T-helper 17 cell (primary cell): ENCODE measurements around the gene SUSD3. TPM values are rescaled to one million over a fixed set of nuclear protein-coding genes. Genes with fewer than 3 reads are reported as not detected.

ENCODE experiments used
- ATAC-seq: fragments of 150-1000 bp; cut with Tn5 transposase; 2 replicates; pipeline ENCODE4 v1.10.0; 2021; ENCODE audit warnings: mild to moderate bottlenecking, moderate library complexity
- DNase-seq, 3 donors: peaks; one replicate each; pipeline versions ENCODE4 v3.0.0 to v3.0.0-alpha.2; 2020 to 2021
- H3K9me3 ChIP-seq: one replicate; pipeline ENCODE4 v1.7.0; 2013; ENCODE audit warnings: low read length, mild to moderate bottlenecking; ENCODE audit not compliant: control insufficient read depth, poor library complexity, severe bottlenecking
- H3K27ac Mint-ChIP-seq: one replicate; pipeline ENCODE4 v1.8.0; 2022; ENCODE audit warnings: mild to moderate bottlenecking, moderate library complexity, mixed read lengths
- H3K27me3 Mint-ChIP-seq: one replicate; pipeline ENCODE4 v1.8.0; 2022; ENCODE audit warnings: mixed read lengths
- H3K36me3 Mint-ChIP-seq: one replicate; pipeline ENCODE4 v1.8.0; 2022; ENCODE audit warnings: low read depth, mixed read lengths
- H3K4me1 Mint-ChIP-seq: one replicate; pipeline ENCODE4 v1.8.0; 2022; ENCODE audit warnings: mild to moderate bottlenecking, mixed read lengths
- H3K4me3 Mint-ChIP-seq: one replicate; pipeline ENCODE4 v1.8.0; 2022; ENCODE audit warnings: mild to moderate bottlenecking, moderate library complexity, mixed read lengths
- total RNA-seq, 4 donors: library from RNA in 2 of 4; stranded (reverse) in 2 of 4; gene quantifications; one replicate each; pipeline ENCODE4 v1.2.3 and lab custom pipeline; 2022 to 2026

The SUSD3 gene
- total RNA-seq, 2 donors from 2014 or later = 47.2 to 62.3 TPM

DNA sequence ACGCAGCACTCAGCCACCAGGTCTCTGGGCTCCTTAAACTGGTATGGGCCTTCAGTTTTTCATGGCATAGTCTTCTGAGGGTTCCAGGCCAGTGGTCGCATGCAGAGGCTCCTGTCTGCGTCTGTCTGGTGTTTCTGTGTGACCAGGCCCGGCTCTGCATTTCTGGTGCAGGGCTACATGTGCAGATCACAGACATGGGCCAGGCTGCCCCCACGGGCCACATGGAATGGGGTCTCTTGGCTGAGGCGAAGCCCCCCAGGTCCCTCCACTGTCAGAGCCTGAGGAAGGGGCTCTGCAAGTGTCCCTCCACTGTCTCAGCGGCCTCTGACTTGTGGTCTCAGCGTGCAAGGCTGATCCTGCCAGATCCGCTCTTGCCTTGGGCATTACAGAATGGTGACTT, 21.9 kb downstream of the SUSD3 start:
- H3K27ac Mint-ChIP-seq = no peak overlapping the region
- ATAC-seq = no peak
- peaks cover 24% of the 10 kb centered on the region for H3K4me1 Mint-ChIP-seq

GRCh38 chr9:93081081-93081529, 22.6 kb downstream of the SUSD3 start:
- Mint-ChIP-seq H3K4me3 (no peak overlapping the region), H3K27ac (peak overlapping the region; percentile 41), H3K36me3 (peaks cover 9% of the 10 kb centered on the region), H3K4me1 (peaks cover 24% of the 10 kb centered on the region), H3K27me3 (no peaks in the 10 kb centered on the region)
- ATAC-seq (no peak), DNase-seq (no peak)
- H3K9me3 ChIP-seq = no peaks in the 10 kb centered on the region

More for the DNA sequence above, 21.9 kb downstream of the SUSD3 start:
- Mint-ChIP-seq H3K27me3 (no peaks in the 10 kb centered on the region), H3K36me3 (peaks cover 9% of the 10 kb centered on the region), H3K4me3 (no peak overlapping the region)
- DNase-seq = no peak
- H3K9me3 ChIP-seq = no peaks in the 10 kb centered on the region

DNA sequence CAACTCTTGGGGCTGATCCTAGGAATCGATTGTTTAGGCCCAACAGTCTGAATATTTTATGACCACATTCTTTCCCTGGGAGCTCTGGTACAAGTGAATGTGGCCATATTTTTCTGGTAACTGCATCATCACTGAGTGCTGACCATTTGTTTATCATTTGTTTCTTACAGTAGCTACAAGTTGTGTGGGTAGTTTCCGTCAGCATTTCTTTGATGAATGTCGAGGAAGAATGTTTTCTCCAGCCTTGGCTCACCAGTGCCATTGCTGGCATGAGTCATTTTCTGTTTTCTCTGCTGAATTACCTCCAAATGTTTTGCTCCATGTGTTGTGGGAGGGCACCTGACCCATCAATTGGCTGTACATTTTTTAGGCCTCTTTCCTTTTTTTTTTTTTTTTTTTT, 23.4 kb downstream of the SUSD3 start:
- H3K27ac Mint-ChIP-seq = peak overlapping the region; percentile 41
- no peak overlapping the region for H3K4me3 Mint-ChIP-seq
- no peaks in the 10 kb centered on the region for H3K9me3 ChIP-seq
- peaks cover 13% of the 10 kb centered on the region for H3K36me3 Mint-ChIP-seq
- DNase-seq = no peak
- no peak for ATAC-seq
- H3K4me1 Mint-ChIP-seq = peaks cover 19% of the 10 kb centered on the region
- H3K27me3 Mint-ChIP-seq = no peaks in the 10 kb centered on the region

- H3K9me3 ChIP-seq = no peaks in the 10 kb centered on the region
- DNase-seq = no peak
- Mint-ChIP-seq H3K36me3 (peaks cover 10% of the 10 kb centered on the region), H3K4me3 (peak overlapping the region; percentile 31), H3K27me3 (no peaks in the 10 kb centered on the region), H3K27ac (peak overlapping the region; percentile 68), H3K4me1 (peaks cover 14% of the 10 kb centered on the region)
- ATAC-seq = peak; percentile 30
Observed at GRCh38 chr9:93082841-93083411, 24.4 kb downstream of the SUSD3 start.

- ATAC-seq (no peak), DNase-seq (no peak)
- peak overlapping the region; percentile 68 for H3K27ac Mint-ChIP-seq
- peaks cover 11% of the 10 kb centered on the region for H3K36me3 Mint-ChIP-seq
- H3K27me3 Mint-ChIP-seq = no peaks in the 10 kb centered on the region
- H3K9me3 ChIP-seq = no peaks in the 10 kb centered on the region
- peak overlapping the region; percentile 65 for H3K4me3 Mint-ChIP-seq
- peaks cover 16% of the 10 kb centered on the region for H3K4me1 Mint-ChIP-seq
Observed at GRCh38 chr9:93083592-93084470, 25.3 kb downstream of the SUSD3 start.

GRCh38 chr9:93084471-93084881, 26.0 kb downstream of the SUSD3 start:
- Mint-ChIP-seq H3K4me3 (no peak overlapping the region), H3K36me3 (peaks cover 11% of the 10 kb centered on the region), H3K4me1 (peaks cover 19% of the 10 kb centered on the region), H3K27ac (peak overlapping the region; percentile 68), H3K27me3 (no peaks in the 10 kb centered on the region)
- H3K9me3 ChIP-seq = no peaks in the 10 kb centered on the region
- DNase-seq (no peak), ATAC-seq (no peak)

DNA sequence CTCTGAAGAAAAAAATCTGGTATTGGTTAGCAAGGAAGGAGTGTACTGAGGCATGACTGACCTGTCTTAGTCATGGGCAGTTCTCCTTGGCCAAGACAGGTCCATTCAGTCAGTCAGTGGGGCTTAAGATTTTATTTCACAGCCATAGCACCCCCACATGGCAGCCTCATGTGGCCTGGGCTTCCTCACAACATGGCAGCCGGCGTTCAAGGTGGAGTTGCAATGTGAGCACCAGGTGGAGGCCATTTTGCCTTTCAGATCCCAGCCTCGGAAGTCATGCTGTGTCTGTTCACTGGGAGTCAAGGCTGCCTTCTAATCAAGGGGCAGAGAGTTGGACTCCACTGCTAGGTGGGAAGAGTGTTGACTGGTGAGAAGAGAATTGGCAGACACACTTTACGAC, 27.2 kb downstream of the SUSD3 start:
- Mint-ChIP-seq H3K27me3 (no peaks in the 10 kb centered on the region), H3K36me3 (peaks cover 7% of the 10 kb centered on the region), H3K4me3 (no peak overlapping the region), H3K27ac (no peak overlapping the region), H3K4me1 (peaks cover 23% of the 10 kb centered on the region)
- H3K9me3 ChIP-seq = no peaks in the 10 kb centered on the region
- DNase-seq (no peak), ATAC-seq (no peak)

GRCh38 chr9:93086447-93087224, 28.1 kb downstream of the SUSD3 start:
- H3K36me3 Mint-ChIP-seq = peaks cover 6% of the 10 kb centered on the region
- no peak overlapping the region for H3K4me3 Mint-ChIP-seq
- H3K9me3 ChIP-seq = no peaks in the 10 kb centered on the region
- ATAC-seq (no peak), DNase-seq (no peak)
- H3K4me1 Mint-ChIP-seq = peaks cover 21% of the 10 kb centered on the region
- no peaks in the 10 kb centered on the region for H3K27me3 Mint-ChIP-seq
- H3K27ac Mint-ChIP-seq = peak overlapping the region; percentile 29

- Mint-ChIP-seq H3K27ac (no peak overlapping the region), H3K27me3 (no peaks in the 10 kb centered on the region), H3K36me3 (peaks cover 6% of the 10 kb centered on the region), H3K4me3 (no peak overlapping the region), H3K4me1 (peaks cover 28% of the 10 kb centered on the region)
- DNase-seq = no peak
- no peak for ATAC-seq
- no peaks in the 10 kb centered on the region for H3K9me3 ChIP-seq
Observed at GRCh38 chr9:93087971-93088655, 29.6 kb downstream of the SUSD3 start.

- Mint-ChIP-seq H3K27me3 (no peaks in the 10 kb centered on the region), H3K36me3 (peaks cover 6% of the 10 kb centered on the region), H3K27ac (no peak overlapping the region), H3K4me3 (no peak overlapping the region), H3K4me1 (peaks cover 30% of the 10 kb centered on the region)
- H3K9me3 ChIP-seq = no peaks in the 10 kb centered on the region
- no peak for DNase-seq
- ATAC-seq = no peak
Observed at GRCh38 chr9:93088656-93089015, 30.1 kb downstream of the SUSD3 start.

DNA sequence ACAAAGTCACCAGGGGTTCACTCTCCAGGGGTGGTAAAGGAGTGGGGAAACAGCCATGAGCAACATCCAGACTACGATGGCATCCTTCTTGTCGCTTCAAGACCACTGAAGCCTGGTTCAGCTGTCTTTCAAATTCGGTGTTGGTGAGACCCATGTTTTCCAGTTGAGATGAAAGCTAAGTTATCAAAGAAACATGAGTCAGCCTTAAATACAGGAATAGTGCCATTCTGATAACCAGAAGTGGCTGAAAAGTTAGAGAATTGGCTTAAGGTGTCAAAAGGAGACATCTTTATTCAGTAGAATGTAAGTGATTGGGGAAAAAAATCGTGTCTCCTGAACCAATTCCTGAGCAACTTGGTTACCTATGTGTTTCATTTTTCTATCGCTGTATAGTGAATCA, 30.5 kb downstream of the SUSD3 start:
- H3K36me3 Mint-ChIP-seq = peaks cover 6% of the 10 kb centered on the region

DNA sequence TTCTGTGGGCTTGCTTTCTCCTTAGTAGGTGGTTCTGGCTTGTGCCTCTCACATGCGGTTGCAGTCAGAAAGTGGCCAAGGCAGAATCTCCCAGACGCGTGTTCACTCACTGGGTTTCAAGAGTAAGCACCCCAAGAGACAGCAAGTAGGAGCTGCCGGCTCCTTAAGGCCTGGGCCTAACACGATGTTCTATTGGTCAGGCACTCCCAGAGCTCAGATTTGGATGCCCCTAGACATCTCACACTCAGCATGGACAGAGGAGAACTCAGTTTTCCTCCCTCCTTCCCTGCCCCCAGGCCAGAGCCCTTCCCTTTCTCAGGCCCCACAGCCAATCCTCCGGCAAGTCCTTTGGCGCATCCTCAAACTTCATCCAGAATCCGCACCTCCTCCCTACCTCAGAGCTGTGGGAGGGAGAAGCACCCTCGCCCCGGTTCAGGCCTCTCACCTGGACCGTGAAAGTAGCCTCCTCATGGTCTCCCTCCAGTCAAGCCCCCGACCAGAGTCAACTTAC, 31.0 kb downstream of the SUSD3 start:
- ATAC-seq (no peak), DNase-seq (no peak)
- Mint-ChIP-seq H3K4me3 (no peak overlapping the region), H3K4me1 (peaks cover 35% of the 10 kb centered on the region), H3K36me3 (peaks cover 6% of the 10 kb centered on the region), H3K27ac (peak overlapping the region; percentile 74), H3K27me3 (no peaks in the 10 kb centered on the region)
- H3K9me3 ChIP-seq = no peaks in the 10 kb centered on the region

More for the DNA sequence above, 30.5 kb downstream of the SUSD3 start:
- DNase-seq (no peak), ATAC-seq (no peak)
- peak overlapping the region; percentile 74 for H3K27ac Mint-ChIP-seq
- no peaks in the 10 kb centered on the region for H3K27me3 Mint-ChIP-seq
- H3K9me3 ChIP-seq = no peaks in the 10 kb centered on the region
- no peak overlapping the region for H3K4me3 Mint-ChIP-seq
- H3K4me1 Mint-ChIP-seq = peaks cover 32% of the 10 kb centered on the region
